NCI-H187 (cell line): ENCODE measurements around the gene MZB1.
"Not testable (repeated sequence)": the region's sequence is repeated elsewhere in the genome, so short reads cannot be mapped to it uniquely, and the experiment has no call there.

Experiments
- DNase-seq, 2 experiments: peaks; one replicate each; lab custom pipeline; 2025; lab: John Stamatoyannopoulos, UW

The MZB1 gene

GRCh38 chr5:139410121-139410992, 20.6 kb upstream of the MZB1 start:
- no peak for DNase-seq

GRCh38 chr5:139409116-139409515, 19.4 kb upstream of the MZB1 start:
- not testable (repeated sequence) for DNase-seq

GRCh38 chr5:139408191-139408590, 18.5 kb upstream of the MZB1 start:
- DNase-seq = no peak

- no peak for DNase-seq
Measured at GRCh38 chr5:139407517-139407916, 17.8 kb upstream of the MZB1 start.

GRCh38 chr5:139406963-139407362, 17.2 kb upstream of the MZB1 start:
- no peak for DNase-seq

GRCh38 chr5:139404484-139404840, 14.7 kb upstream of the MZB1 start:
- DNase-seq = no peak

GRCh38 chr5:139403787-139404483, 14.2 kb upstream of the MZB1 start, which contains the start of gene SPATA24:
Gene SPATA24, minus strand, starts transcription at chr5:139404089. Its CDS starts 29 bp downstream, at chr5:139404060.
- peak; percentile 95 to 98 for DNase-seq

- DNase-seq = no peak
Measured at GRCh38 chr5:139403418-139403786, 13.7 kb upstream of the MZB1 start.

- no peak for DNase-seq
Measured at GRCh38 chr5:139402561-139403158, 12.9 kb upstream of the MZB1 start.

GRCh38 chr5:139401546-139401945, 11.8 kb upstream of the MZB1 start:
- DNase-seq = no peak

- no peak for DNase-seq
Measured at GRCh38 chr5:139399501-139400121, 9.9 kb upstream of the MZB1 start.

GRCh38 chr5:139397921-139398320, 8.2 kb upstream of the MZB1 start:
- DNase-seq = no peak

- no peak for DNase-seq
Measured at GRCh38 chr5:139396691-139397090, 7.0 kb upstream of the MZB1 start.

GRCh38 chr5:139395844-139396640, 6.3 kb upstream of the MZB1 start:
- DNase-seq = no peak

- DNase-seq = no peak
Measured at GRCh38 chr5:139394654-139395566, 5.2 kb upstream of the MZB1 start, which contains the start of gene PROB1. Gene PROB1, minus strand, starts transcription at chr5:139395104. Its CDS starts 23 bp downstream, at chr5:139395081.

- DNase-seq = peak in 1 of 2 experiments; percentile 24
Measured at GRCh38 chr5:139394123-139394653, 4.5 kb upstream of the MZB1 start.

- no peak for DNase-seq
Measured at GRCh38 chr5:139393497-139394122, 3.9 kb upstream of the MZB1 start.

GRCh38 chr5:139392678-139393496, 3.2 kb upstream of the MZB1 start:
- DNase-seq = peak; percentile 18 to 31

- no peak for DNase-seq
Measured at GRCh38 chr5:139392324-139392677, 2.6 kb upstream of the MZB1 start.
